Measurements from ENCODE around the gene ROR1.

- TF ChIP-seq POLR2AphosphoS5 (IDR thresholded peaks at IDR 0.05; ENCODE audit: borderline replicate concordance, low read depth, low read length) = no peak
- TF ChIP-seq EZH2 (IDR thresholded peaks at IDR 0.05) = no peak
- no peak for TF ChIP-seq FOXP2 (optimal IDR thresholded peaks at IDR 0.05; ENCODE audit: control extremely low read depth, extremely low read length, insufficient read depth)
Measured at GRCh38 chr1:63779338-63780211, 5.8 kb downstream of the ROR1 start.

All from SK-N-MC (cell line).